Neural cell (in vitro differentiated cells): ENCODE results near the gene LRPPRC. TPM values are rescaled to one million over a fixed set of nuclear protein-coding genes. Genes with fewer than 3 reads are reported as not detected.

Source experiments
- H2AFZ ChIP-seq: fragments of 200-600, 300-800 bp; sonication (generic), shearing (Covaris generic); 2 replicates; pipeline ENCODE4 v1.6.0; 2014; ENCODE audit warnings: low read depth, mild to moderate bottlenecking, antibody characterized with exemption, low read length, moderate library complexity
- H3F3A ChIP-seq: fragments of 200-600 bp; shearing (Covaris generic); 2 replicates; pipeline ENCODE4 v1.6.1; 2016; ENCODE audit warnings: mild to moderate bottlenecking, moderate library complexity, mixed read lengths, antibody characterized with exemption, low read length; ENCODE audit not compliant: insufficient read depth, poor library complexity, severe bottlenecking
- H3K27ac ChIP-seq: fragments of 200-600, 300-800 bp; sonication (generic), shearing (Covaris generic); 2 replicates; pipeline ENCODE4 v1.5.1; 2014; ENCODE audit warnings: mild to moderate bottlenecking, low read length, moderate library complexity
- H3K27me3 ChIP-seq: fragments of 300-800, 200-600 bp; sonication (generic), shearing (Covaris generic); 2 replicates; pipeline ENCODE4 v1.6.0; 2014; ENCODE audit warnings: mild to moderate bottlenecking, low read depth, low read length, moderate library complexity; ENCODE audit not compliant: insufficient read depth
- H3K36me3 ChIP-seq: fragments of 300-800, 200-600 bp; sonication (generic), shearing (Covaris generic); 2 replicates; pipeline ENCODE4 v1.5.1; 2014; ENCODE audit warnings: mild to moderate bottlenecking, antibody characterized with exemption, low read length, moderate library complexity; ENCODE audit not compliant: insufficient read depth
- H3K4me2 ChIP-seq: fragments of 300-800, 200-600 bp; sonication (generic), shearing (Covaris generic); 2 replicates; pipeline ENCODE4 v1.6.0; 2014; ENCODE audit warnings: mild to moderate bottlenecking, low read length
- H3K4me3 ChIP-seq: fragments of 300-800, 200-600 bp; sonication (generic), shearing (Covaris generic); 2 replicates; pipeline ENCODE4 v1.5.1; 2014; ENCODE audit warnings: mild to moderate bottlenecking, low read length, moderate library complexity
- H3K79me2 ChIP-seq: fragments of 200-600 bp; shearing (Covaris generic); replicated peaks from 2 replicates; pipeline ENCODE4 v1.6.0; 2014; ENCODE audit warnings: mild to moderate bottlenecking, low read length, moderate library complexity; ENCODE audit not compliant: insufficient read depth
- H3K9ac ChIP-seq: fragments of 300-800, 200-600 bp; sonication (generic), shearing (Covaris generic); 2 replicates; pipeline ENCODE4 v1.6.1; 2016; ENCODE audit warnings: mild to moderate bottlenecking, low read length, mixed read lengths
- H3K9me2 ChIP-seq: fragments of 200-600 bp; shearing (Covaris generic); 2 replicates; pipeline ENCODE4 v1.6.1; 2016; ENCODE audit warnings: mild to moderate bottlenecking, low read length, mixed read lengths; ENCODE audit not compliant: insufficient read depth
- H3K9me3 ChIP-seq: fragments of 200-600, 300-800 bp; sonication (generic), shearing (Covaris generic); 2 replicates; pipeline ENCODE4 v1.6.1; 2016; ENCODE audit warnings: mild to moderate bottlenecking, mixed run types, low read length, moderate library complexity, mixed read lengths
- H4K20me1 ChIP-seq: fragments of 200-600 bp; shearing (Covaris generic); 2 replicates; pipeline ENCODE4 v1.6.1; 2016; ENCODE audit warnings: mild to moderate bottlenecking, mixed run types; ENCODE audit not compliant: insufficient read depth
- EP300 ChIP-seq: fragments of 450-650 bp; conservative IDR thresholded peaks from 2 replicates; pipeline ENCODE4 v1.6.1; 2014; ENCODE audit warnings: antibody characterized with exemption, mild to moderate bottlenecking, moderate library complexity; ENCODE audit not compliant: poor library complexity, severe bottlenecking
- EZH2 ChIP-seq: fragments of 200-600, 300-800 bp; shearing (Covaris generic), sonication (generic); IDR thresholded peaks from 2 replicates; pipeline ENCODE4 v1.6.1; 2014; ENCODE audit warnings: antibody characterized with exemption, low read length, borderline replicate concordance, mild to moderate bottlenecking; ENCODE audit not compliant: insufficient read depth, poor library complexity, severe bottlenecking
- MXI1 ChIP-seq: fragments of 450-650 bp; conservative IDR thresholded peaks from 2 replicates; pipeline ENCODE4 v1.6.1; 2014; ENCODE audit warnings: antibody characterized with exemption, mild to moderate bottlenecking; ENCODE audit not compliant: poor library complexity, severe bottlenecking
- POLR2AphosphoS5 ChIP-seq: IDR thresholded peaks from 2 replicates; pipeline ENCODE4 v1.6.1; 2012
- RAD21 ChIP-seq: fragments of 450-650 bp; conservative IDR thresholded peaks from 2 replicates; pipeline ENCODE4 v1.6.1; 2014; ENCODE audit warnings: antibody characterized with exemption, mild to moderate bottlenecking, moderate library complexity
- SMC3 ChIP-seq: fragments of 450-650 bp; conservative IDR thresholded peaks from 2 replicates; pipeline ENCODE4 v1.6.1; 2014; ENCODE audit warnings: antibody characterized with exemption, mild to moderate bottlenecking, moderate library complexity; ENCODE audit not compliant: poor library complexity
- TAF1 ChIP-seq: IDR thresholded peaks from 2 replicates; pipeline ENCODE4 v1.6.1; 2012; ENCODE audit warnings: low read depth
- polyA minus RNA-seq: library from RNA; depleted of rRNA, polyadenylated mRNA; stranded (reverse); fragments of >200 nt; gene quantifications from 2 replicates; pipeline ENCODE4 v1.2.3, GENCODE V29; 2014
- polyA plus RNA-seq: library from polyadenylated mRNA; depleted of rRNA; stranded (reverse); fragments of >200 nt; gene quantifications from 2 replicates; pipeline ENCODE4 v1.2.3, GENCODE V29; 2014
- TF ChIP-seq, protein P1 (sequence below): fragments of 450-650 bp; IDR thresholded peaks from 2 replicates; pipeline ENCODE4 v1.5.1; 2014; ENCODE audit warnings: antibody characterized with exemption, mild to moderate bottlenecking, moderate library complexity; ENCODE audit not compliant: poor library complexity, severe bottlenecking
- TF ChIP-seq, protein P2 (sequence below): IDR thresholded peaks from 2 replicates; pipeline ENCODE4 v1.6.1; 2012; ENCODE audit warnings: borderline replicate concordance

LRPPRC gene
- 63.1 and 66.5 TPM in 2 replicates for polyA plus RNA-seq
- 108 and 133 TPM in 2 replicates for polyA minus RNA-seq

DNA sequence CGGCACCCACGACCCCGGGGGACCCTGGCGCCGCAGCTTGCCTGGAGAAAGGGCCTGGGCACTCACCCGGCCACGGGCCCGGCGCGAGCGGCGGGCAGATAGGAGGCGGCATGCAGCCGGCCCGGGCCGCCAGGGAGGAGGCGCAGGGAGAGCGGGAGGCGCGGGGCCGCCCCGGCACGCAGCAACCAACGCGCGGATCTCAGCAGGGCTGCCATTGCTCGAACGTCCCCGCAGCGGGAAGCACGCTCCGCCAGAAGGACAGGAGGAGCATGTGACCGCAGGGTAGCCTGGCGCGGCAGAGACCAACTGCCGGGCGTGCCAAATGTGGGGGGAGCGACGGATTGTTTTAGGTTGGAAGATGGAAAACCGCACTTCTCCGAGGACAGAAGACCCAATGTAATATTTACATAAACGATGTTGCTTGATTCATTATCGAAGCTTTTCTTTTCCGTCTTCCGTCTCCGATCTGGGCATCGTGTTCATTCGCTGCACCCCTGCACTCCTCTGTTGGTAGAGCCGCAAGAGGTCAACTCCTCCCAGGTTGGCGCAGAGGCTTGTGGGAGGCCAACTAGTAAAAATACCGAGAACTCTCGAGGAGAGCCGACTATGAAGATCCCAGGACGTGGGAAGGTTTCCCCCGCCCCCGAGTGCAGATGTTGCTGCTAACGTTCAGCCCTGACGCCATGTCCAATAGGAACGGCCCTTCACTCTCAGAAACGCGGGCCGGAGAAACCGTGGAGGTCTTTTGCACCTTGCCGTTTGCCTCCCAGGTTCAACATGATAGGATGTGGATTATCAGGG lies at the start of gene LRPPRC:
LRPPRC (minus strand) TSS at position 257 of the 801 bp plus-strand sequence; CDS start at position 215, 42 bp downstream.
- H3K27me3 ChIP-seq = no peaks in the 10 kb centered on the region
- H3K27ac ChIP-seq = peak within 1 kb of the TSS; percentile 86
- peak within 1 kb of the TSS; percentile 83 for H2AFZ ChIP-seq
- peaks cover 46% of the 10 kb centered on the region for H3K79me2 ChIP-seq
- peak within 1 kb of the TSS; percentile 98 for H3K4me3 ChIP-seq
- TF ChIP-seq EZH2 = no peak
- no peak for TF ChIP-seq SMC3
- TF ChIP-seq, protein P1, sequence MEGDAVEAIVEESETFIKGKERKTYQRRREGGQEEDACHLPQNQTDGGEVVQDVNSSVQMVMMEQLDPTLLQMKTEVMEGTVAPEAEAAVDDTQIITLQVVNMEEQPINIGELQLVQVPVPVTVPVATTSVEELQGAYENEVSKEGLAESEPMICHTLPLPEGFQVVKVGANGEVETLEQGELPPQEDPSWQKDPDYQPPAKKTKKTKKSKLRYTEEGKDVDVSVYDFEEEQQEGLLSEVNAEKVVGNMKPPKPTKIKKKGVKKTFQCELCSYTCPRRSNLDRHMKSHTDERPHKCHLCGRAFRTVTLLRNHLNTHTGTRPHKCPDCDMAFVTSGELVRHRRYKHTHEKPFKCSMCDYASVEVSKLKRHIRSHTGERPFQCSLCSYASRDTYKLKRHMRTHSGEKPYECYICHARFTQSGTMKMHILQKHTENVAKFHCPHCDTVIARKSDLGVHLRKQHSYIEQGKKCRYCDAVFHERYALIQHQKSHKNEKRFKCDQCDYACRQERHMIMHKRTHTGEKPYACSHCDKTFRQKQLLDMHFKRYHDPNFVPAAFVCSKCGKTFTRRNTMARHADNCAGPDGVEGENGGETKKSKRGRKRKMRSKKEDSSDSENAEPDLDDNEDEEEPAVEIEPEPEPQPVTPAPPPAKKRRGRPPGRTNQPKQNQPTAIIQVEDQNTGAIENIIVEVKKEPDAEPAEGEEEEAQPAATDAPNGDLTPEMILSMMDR = peak; percentile 38
- peak; percentile 97 for TF ChIP-seq MXI1
- peak; percentile 88 for TF ChIP-seq POLR2AphosphoS5
- TF ChIP-seq EP300 = peak; percentile 58
- peak; percentile 41 for TF ChIP-seq TAF1
- no peak for TF ChIP-seq RAD21
- TF ChIP-seq, protein P2, sequence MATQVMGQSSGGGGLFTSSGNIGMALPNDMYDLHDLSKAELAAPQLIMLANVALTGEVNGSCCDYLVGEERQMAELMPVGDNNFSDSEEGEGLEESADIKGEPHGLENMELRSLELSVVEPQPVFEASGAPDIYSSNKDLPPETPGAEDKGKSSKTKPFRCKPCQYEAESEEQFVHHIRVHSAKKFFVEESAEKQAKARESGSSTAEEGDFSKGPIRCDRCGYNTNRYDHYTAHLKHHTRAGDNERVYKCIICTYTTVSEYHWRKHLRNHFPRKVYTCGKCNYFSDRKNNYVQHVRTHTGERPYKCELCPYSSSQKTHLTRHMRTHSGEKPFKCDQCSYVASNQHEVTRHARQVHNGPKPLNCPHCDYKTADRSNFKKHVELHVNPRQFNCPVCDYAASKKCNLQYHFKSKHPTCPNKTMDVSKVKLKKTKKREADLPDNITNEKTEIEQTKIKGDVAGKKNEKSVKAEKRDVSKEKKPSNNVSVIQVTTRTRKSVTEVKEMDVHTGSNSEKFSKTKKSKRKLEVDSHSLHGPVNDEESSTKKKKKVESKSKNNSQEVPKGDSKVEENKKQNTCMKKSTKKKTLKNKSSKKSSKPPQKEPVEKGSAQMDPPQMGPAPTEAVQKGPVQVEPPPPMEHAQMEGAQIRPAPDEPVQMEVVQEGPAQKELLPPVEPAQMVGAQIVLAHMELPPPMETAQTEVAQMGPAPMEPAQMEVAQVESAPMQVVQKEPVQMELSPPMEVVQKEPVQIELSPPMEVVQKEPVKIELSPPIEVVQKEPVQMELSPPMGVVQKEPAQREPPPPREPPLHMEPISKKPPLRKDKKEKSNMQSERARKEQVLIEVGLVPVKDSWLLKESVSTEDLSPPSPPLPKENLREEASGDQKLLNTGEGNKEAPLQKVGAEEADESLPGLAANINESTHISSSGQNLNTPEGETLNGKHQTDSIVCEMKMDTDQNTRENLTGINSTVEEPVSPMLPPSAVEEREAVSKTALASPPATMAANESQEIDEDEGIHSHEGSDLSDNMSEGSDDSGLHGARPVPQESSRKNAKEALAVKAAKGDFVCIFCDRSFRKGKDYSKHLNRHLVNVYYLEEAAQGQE = peak; percentile 54
- no peaks in the 10 kb centered on the region for H3F3A ChIP-seq
- H3K9me2 ChIP-seq = no peaks in the 10 kb centered on the region
- no peaks in the 10 kb centered on the region for H4K20me1 ChIP-seq
- peak within 1 kb of the TSS; percentile 82 for H3K4me2 ChIP-seq
- no peaks in the 10 kb centered on the region for H3K9me3 ChIP-seq
- H3K9ac ChIP-seq = peak within 1 kb of the TSS; percentile 78
- no peaks in the 10 kb centered on the region for H3K36me3 ChIP-seq

DNA sequence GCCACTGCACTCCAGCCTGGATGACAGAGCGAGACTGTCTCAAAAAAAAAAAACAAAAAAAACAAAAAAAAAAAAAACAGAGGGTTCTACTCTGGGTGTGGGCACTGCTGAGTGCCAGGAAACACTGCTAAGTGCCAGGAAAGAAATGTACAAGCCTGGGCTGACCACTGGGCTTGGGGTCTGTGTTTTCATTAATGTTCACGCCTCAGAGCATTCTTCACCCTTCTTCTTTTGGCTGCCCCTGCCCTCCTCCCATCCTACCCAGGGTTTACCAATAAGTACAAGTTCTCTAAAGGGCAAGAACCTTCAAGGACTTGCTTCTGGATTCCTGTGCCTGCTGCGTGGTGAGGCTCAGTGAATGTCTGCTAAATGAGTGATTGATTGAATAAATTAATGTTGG lies 49.3 kb upstream of the LRPPRC start:
- TF ChIP-seq EZH2 = no peak
- TF ChIP-seq, protein P1 = no peak
- TF ChIP-seq MXI1 = no peak
- H3K27ac ChIP-seq = no peak overlapping the region

More for the DNA sequence above, 49.3 kb upstream of the LRPPRC start:
- Histone ChIP-seq H3F3A (no peaks in the 10 kb centered on the region), H3K9me2 (no peaks in the 10 kb centered on the region), H3K27me3 (no peaks in the 10 kb centered on the region), H4K20me1 (no peaks in the 10 kb centered on the region), H3K9ac (no peak overlapping the region), H3K4me2 (no peak overlapping the region), H3K36me3 (no peaks in the 10 kb centered on the region), H3K9me3 (no peaks in the 10 kb centered on the region), H2AFZ (no peak overlapping the region), H3K4me3 (no peak overlapping the region), H3K79me2 (no peaks in the 10 kb centered on the region)
